Activated T-helper 1 cell treated with anti-CD3 and anti-CD28 coated beads, Interleukin-12 subunit alpha, Interleukin-12 subunit beta, Interleukin-2, Interleukin-4 antibody, amounts not matched to agents 30 ng/mL and 10 ng/mL and 1 ng/mL, durations not matched to agents 14 hours and 24 hours and 36 hours (primary cell): ENCODE measurements around the gene TTC28. TPM values are rescaled to one million over a fixed set of nuclear protein-coding genes. Genes with fewer than 3 reads are reported as not detected.
"Not testable (repeated sequence)": the region's sequence is repeated elsewhere in the genome, so short reads cannot be mapped to it uniquely, and the experiment has no call there.

Experiments
- DNase-seq: peaks from one replicate; pipeline ENCODE4 v3.0.0; 2021; ENCODE audit warnings: low spot score
- H3K27ac Mint-ChIP-seq: one replicate; pipeline ENCODE4 v1.8.0; 2021; ENCODE audit warnings: mild to moderate bottlenecking, mixed read lengths
- H3K27me3 Mint-ChIP-seq: one replicate; pipeline ENCODE4 v1.8.0; 2022; ENCODE audit warnings: mild to moderate bottlenecking, moderate library complexity, mixed read lengths; ENCODE audit not compliant: insufficient read depth
- H3K36me3 Mint-ChIP-seq: one replicate; pipeline ENCODE4 v1.8.0; 2021; ENCODE audit warnings: low read depth, mixed read lengths
- H3K4me1 Mint-ChIP-seq: one replicate; pipeline ENCODE4 v1.8.0; 2021; ENCODE audit warnings: low read depth, mixed read lengths
- H3K4me3 Mint-ChIP-seq: one replicate; pipeline ENCODE4 v1.8.0; 2021; ENCODE audit warnings: mild to moderate bottlenecking, moderate library complexity, mixed read lengths
- H3K9me3 Mint-ChIP-seq: one replicate; pipeline ENCODE4 v1.8.0; 2021; ENCODE audit warnings: mixed read lengths
- intact Hi-C: fragments of 100-400 bp; cut with micrococcal nuclease; formaldehyde crosslinking; loops from one replicate; pipeline ENCODE4 v1.15.1; 2024
- total RNA-seq: library from RNA; stranded (reverse); gene quantifications from 2 replicates; pipeline ENCODE4 v1.2.3, GENCODE V29; 2022

The TTC28 gene
- total RNA-seq, 1 donor from 2014 or later = 2.4 TPM

DNA sequence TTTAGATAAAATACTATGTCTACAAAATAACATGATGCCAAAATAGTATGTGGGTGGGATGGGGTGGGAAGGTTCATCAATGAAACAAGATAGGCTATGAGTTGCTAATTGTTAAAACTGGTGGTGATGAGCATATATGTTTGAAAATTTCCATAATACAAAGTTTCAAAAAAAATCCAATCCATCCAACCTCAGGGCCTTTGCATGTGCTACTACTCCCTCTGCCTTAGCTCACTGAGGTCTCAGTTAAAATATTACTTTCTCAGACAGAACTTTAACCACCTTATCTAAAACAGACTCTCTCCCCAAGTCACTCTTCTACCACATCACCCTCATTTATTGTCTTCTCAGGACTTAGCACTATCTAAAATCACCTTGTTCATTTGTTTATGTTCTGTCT lies 201.1 kb downstream of the TTC28 start:
- no peak for DNase-seq
- Mint-ChIP-seq H3K4me3 (no peak overlapping the region), H3K27ac (no peak overlapping the region), H3K9me3 (no peaks in the 10 kb centered on the region), H3K27me3 (peaks cover 20% of the 10 kb centered on the region), H3K36me3 (no peaks in the 10 kb centered on the region), H3K4me1 (no peaks in the 10 kb centered on the region)
- intact Hi-C loops = no loop called here

DNA sequence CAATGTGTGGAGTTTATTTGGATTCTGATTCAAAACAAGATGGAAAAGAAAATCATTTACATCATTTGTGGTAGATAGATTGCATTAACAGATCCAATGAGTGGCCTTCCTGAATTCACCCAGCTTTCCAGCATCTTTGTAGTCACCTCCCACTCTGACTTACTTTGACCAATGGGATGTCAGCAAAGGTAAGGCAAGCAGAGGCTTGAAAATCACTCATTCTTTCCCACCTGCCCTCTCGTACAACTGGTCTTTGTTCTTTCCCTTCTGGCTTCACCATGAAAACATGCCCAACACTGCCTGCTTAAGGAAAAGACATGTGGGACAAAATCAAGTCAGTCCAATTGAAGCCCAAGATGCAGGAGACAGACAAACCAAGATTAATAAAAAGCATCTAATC lies 202.1 kb downstream of the TTC28 start:
- no peak overlapping the region for H3K4me3 Mint-ChIP-seq
- H3K9me3 Mint-ChIP-seq = no peaks in the 10 kb centered on the region
- no peak for DNase-seq
- no peaks in the 10 kb centered on the region for H3K36me3 Mint-ChIP-seq
- intact Hi-C loops = no loop called here
- H3K27me3 Mint-ChIP-seq = peaks cover 23% of the 10 kb centered on the region
- no peaks in the 10 kb centered on the region for H3K4me1 Mint-ChIP-seq
- H3K27ac Mint-ChIP-seq = no peak overlapping the region

DNA sequence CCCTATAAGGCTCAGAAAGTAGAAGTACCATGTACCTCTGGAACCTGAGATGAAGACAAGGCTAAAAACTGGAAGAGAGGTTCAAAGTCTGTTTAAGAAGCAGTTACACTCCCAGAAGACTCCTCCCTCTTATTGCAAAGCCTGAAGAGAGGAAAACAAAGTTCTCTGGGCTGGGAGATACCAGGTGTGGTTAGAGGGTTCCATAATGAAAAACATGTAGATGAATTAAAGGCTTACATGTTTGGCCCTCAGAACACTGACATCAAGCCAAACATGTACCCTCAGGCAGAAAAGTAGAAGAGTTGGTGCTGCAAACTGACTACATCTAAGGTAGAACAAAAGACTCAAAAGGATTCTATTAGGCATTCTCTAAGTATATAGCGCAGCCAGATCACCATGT lies 205.3 kb downstream of the TTC28 start:
- intact Hi-C loops = no loop called here
- H3K36me3 Mint-ChIP-seq = no peaks in the 10 kb centered on the region
- H3K27me3 Mint-ChIP-seq = peaks cover 20% of the 10 kb centered on the region
- H3K27ac Mint-ChIP-seq = no peak overlapping the region
- H3K9me3 Mint-ChIP-seq = no peaks in the 10 kb centered on the region
- no peaks in the 10 kb centered on the region for H3K4me1 Mint-ChIP-seq
- no peak for DNase-seq
- no peak overlapping the region for H3K4me3 Mint-ChIP-seq

DNA sequence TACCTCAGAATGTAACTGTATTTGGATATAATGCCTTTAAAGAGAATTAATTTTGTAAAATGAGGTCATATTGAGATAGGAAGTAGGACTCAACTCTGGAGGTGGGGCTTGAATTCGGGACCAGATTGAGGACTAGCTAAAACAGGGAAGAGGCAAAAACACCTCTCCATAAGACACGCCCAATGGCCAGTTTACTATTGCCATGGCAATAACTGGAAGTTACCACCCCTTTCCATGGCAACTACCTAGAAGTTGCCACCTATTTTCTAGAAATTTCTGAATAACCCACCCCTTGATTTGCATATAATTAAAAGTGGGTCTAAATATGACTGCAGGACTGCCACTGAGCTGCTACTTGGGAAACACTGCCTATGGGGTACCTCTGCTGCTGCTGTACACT lies 206.4 kb downstream of the TTC28 start:
- Mint-ChIP-seq H3K4me3 (no peak overlapping the region), H3K27me3 (peaks cover 20% of the 10 kb centered on the region), H3K27ac (no peak overlapping the region), H3K9me3 (no peaks in the 10 kb centered on the region), H3K36me3 (no peaks in the 10 kb centered on the region), H3K4me1 (no peaks in the 10 kb centered on the region)
- intact Hi-C loops = no loop called here
- DNase-seq = no peak

DNA sequence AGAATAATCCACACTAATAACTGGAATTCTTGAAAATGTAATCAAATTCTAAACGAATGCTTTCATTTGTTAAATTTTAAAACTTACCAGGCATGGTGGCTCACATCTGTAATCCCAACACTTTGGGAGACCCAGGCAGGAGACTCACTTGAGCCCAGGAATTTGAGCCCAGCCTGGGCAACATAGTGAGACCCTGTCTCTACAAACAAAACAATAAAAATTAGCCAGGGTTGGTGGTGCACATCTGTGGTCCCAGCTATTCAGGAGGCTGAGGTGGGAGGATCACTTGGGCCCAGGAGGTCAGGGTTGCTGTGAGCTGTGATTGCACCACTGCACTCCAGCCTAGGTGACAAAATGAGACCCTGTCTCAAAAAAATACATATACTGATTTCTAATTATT lies 212.6 kb downstream of the TTC28 start:
- H3K4me1 Mint-ChIP-seq, H3K36me3 Mint-ChIP-seq, intact Hi-C loops, H3K27ac Mint-ChIP-seq, H3K27me3 Mint-ChIP-seq, H3K9me3 Mint-ChIP-seq, DNase-seq, H3K4me3 Mint-ChIP-seq: not testable (repeated sequence)

DNA sequence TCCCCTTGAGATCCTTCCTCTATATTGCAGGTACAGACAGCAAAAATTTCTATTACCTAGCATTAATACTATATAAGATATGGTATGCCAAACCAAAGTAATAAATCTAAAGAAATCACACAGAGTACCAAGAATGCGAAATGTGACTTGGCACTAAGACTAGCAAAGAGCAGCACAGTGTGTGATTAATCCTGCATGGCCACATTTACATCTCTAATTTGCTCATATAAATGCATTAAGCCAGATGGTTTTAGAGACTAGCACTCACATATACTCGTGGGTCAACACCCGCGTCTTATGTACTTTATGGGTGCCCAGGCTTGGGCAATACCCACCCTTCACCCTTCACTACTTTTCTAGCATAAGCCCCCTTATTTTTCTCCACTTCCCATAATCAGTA lies 213.2 kb downstream of the TTC28 start:
- no peaks in the 10 kb centered on the region for H3K36me3 Mint-ChIP-seq
- DNase-seq = no peak
- no peaks in the 10 kb centered on the region for H3K9me3 Mint-ChIP-seq
- H3K27me3 Mint-ChIP-seq = peaks cover 5% of the 10 kb centered on the region
- no peak overlapping the region for H3K27ac Mint-ChIP-seq
- intact Hi-C loops = no loop called here
- no peak overlapping the region for H3K4me3 Mint-ChIP-seq
- H3K4me1 Mint-ChIP-seq = no peaks in the 10 kb centered on the region

DNA sequence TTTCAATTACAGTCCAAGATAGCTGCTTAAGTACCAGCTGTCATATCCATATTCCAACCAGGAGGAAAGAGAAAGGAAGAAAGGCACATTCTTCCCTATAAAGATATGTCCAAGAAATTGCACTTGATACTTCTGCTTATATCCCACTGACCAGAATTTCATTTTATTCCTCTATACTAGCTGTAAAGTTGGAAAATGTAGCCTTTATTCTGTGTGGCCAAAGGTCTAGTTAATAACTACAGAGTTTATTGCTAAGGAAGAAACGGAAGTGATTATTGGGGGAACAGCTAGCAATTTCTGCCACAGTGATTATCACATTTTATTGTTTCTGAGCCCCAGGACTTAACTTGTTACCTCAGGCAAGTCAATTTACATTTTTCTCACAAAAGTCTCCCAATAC lies 213.8 kb downstream of the TTC28 start:
- Mint-ChIP-seq H3K4me1 (no peaks in the 10 kb centered on the region), H3K27me3 (peaks cover 5% of the 10 kb centered on the region), H3K36me3 (no peaks in the 10 kb centered on the region), H3K27ac (no peak overlapping the region), H3K4me3 (no peak overlapping the region), H3K9me3 (no peaks in the 10 kb centered on the region)
- intact Hi-C loops = no loop called here
- no peak for DNase-seq

DNA sequence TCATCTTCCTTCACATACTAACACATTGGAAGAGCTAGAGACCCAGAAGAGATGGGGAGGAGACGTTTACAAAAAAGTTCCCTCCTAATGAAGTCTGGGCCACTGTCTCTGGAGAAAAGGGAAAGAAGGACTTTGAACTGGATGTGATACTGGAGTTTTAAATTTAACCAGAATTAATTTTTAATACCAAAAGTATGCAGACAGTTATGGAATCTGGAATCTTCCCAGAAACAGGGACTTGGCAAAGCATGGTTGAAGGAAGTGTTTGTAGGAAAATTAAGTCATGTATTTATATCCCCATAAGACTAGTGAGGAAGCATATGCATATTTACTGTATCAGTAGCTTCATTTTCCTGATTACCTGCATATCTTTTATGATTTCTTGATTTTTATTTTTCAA lies 215.5 kb downstream of the TTC28 start:
- intact Hi-C loops = no loop called here
- no peaks in the 10 kb centered on the region for H3K4me1 Mint-ChIP-seq
- no peaks in the 10 kb centered on the region for H3K36me3 Mint-ChIP-seq
- no peaks in the 10 kb centered on the region for H3K9me3 Mint-ChIP-seq
- no peak overlapping the region for H3K27ac Mint-ChIP-seq
- H3K27me3 Mint-ChIP-seq = peaks cover 5% of the 10 kb centered on the region
- DNase-seq = no peak
- H3K4me3 Mint-ChIP-seq = no peak overlapping the region

DNA sequence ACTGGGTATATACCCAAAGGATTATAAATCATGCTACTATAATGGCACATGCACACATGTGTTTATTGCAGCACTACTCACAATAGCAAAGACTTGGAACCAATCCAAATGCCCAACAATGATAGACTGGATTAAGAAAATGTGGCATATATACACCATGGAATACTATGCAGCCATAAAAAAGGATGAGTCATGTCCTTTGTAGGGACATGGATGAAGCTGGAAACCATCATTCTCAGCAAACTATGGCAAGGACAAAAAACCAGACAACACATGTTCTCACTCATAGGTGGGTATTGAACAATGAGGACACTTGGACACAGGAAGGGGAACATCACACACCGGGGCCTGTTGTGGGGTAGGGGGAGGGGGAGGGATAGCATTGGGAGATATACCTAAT lies 216.2 kb downstream of the TTC28 start:
- H3K9me3 Mint-ChIP-seq, H3K4me1 Mint-ChIP-seq, DNase-seq, intact Hi-C loops, H3K4me3 Mint-ChIP-seq, H3K27me3 Mint-ChIP-seq, H3K27ac Mint-ChIP-seq, H3K36me3 Mint-ChIP-seq: not testable (repeated sequence)

DNA sequence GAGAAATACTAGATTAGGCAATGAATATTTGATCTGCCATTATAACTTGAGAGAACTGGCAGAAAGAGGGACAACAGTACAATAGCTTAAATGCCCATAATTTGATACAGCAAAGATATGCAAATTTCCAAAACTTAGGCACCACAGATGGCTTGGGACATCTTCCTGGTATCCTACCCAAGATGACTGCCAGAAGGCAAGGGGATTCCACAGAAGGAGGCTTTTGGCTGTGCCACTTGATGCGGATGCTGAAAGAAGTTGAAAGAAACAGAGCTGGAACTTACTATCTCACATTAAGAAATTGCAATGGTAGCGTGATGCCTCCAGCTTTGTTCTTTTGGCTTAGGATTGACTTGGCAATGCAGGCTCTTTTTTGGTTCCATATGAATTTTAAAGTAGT lies 216.7 kb downstream of the TTC28 start:
- Mint-ChIP-seq H3K27ac (no peak overlapping the region), H3K36me3 (no peaks in the 10 kb centered on the region), H3K4me1 (no peaks in the 10 kb centered on the region), H3K4me3 (no peak overlapping the region), H3K9me3 (no peaks in the 10 kb centered on the region), H3K27me3 (peaks cover 6% of the 10 kb centered on the region)
- intact Hi-C loops = no loop called here
- DNase-seq = no peak

DNA sequence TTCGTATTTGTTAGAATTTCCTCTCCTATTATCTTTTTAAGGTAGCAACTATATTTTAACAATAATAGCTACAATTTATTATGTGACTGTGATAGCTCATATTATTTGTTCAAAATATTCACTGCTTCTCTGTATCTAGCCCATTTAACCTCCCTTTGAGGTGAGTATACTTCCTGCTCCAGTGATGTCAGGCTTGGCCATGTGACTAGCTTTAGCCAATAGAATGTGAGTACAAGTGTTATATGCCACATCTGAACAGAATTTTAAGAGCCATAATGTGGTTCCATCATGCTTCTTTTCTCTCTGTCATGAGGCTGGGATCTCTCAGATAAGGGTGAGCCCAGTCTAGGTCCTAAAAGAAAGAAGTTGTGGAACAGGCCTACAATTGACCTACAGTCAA lies 217.6 kb downstream of the TTC28 start:
- H3K9me3 Mint-ChIP-seq = no peaks in the 10 kb centered on the region
- H3K36me3 Mint-ChIP-seq = no peaks in the 10 kb centered on the region
- DNase-seq = no peak
- no peak overlapping the region for H3K4me3 Mint-ChIP-seq
- peaks cover 7% of the 10 kb centered on the region for H3K27me3 Mint-ChIP-seq
- intact Hi-C loops = no loop called here
- H3K27ac Mint-ChIP-seq = no peak overlapping the region
- H3K4me1 Mint-ChIP-seq = no peaks in the 10 kb centered on the region

DNA sequence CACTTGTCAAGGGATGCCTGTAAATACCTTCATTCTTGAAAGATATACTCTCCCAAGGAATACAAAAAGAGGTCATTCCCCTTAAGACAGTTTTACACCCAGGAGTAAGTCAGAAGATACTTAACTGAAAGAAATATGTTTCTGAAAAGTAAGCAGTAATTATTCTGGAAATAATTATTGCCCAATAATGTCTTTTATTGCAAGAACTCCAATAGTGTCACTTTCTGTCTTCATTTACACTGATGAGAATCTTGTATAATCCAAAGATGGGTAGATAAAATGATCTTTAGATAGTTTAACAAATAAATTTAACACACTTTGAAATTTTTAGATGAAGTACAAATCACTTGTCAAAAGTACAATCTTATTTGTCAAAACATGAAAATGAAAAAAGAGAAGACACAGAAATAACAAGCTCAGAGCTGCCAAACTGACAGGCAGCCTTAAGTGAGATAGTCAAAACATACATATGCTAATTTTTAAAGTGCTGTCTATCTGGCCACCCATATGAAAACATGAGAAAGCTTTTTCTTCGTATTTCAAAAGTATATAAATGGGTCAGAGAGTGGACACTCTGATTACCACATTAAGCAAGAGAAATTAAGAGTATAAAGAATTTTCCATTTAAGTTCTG lies 225.1 kb downstream of the TTC28 start:
- Mint-ChIP-seq H3K4me3 (no peak overlapping the region), H3K36me3 (peaks cover 2% of the 10 kb centered on the region), H3K27ac (no peak overlapping the region), H3K4me1 (no peaks in the 10 kb centered on the region), H3K27me3 (peaks cover 18% of the 10 kb centered on the region), H3K9me3 (no peaks in the 10 kb centered on the region)
- no peak for DNase-seq
- intact Hi-C loops = no loop called here

DNA sequence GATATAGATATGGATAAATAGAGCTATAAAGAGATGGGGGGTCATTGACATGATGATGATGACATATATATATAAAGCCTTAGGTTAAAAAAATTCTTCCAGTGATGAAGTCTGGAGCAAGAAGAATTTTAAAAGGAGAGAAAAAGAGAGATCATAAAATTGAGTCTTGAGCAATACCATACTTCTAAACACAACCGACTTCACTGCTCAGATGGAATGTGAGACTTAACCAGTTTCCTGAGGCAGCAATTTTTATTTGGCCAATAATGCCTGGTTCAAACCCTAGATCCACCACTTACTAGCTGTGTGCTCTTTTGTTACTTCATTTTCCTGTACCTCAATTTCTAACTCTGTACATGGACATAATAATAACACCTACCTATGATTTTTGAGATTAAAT lies 229.5 kb downstream of the TTC28 start:
- Mint-ChIP-seq H3K4me1 (no peaks in the 10 kb centered on the region), H3K9me3 (no peaks in the 10 kb centered on the region), H3K4me3 (no peak overlapping the region), H3K27ac (no peak overlapping the region), H3K36me3 (peaks cover 2% of the 10 kb centered on the region), H3K27me3 (peaks cover 20% of the 10 kb centered on the region)
- intact Hi-C loops = no loop called here
- DNase-seq = no peak

DNA sequence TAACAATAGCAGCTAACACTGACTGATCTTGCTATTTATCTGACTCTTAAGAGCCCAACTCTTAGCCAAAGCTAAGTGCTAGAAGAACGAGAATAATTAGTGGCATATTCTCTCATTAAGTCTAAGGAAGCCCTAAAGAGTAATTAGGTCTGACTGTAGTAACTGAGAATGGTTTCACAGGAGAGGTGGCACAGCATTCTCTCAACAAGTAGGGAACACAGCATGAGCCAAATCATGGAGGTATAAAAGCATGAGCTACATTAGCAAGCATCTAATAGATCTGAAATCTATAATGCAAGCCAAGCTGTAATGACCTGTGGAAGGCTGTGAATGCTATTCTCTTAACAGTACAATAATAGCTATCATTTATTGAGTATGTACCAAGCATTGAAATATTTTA lies 230.6 kb downstream of the TTC28 start:
- no peak overlapping the region for H3K4me3 Mint-ChIP-seq
- H3K27ac Mint-ChIP-seq = no peak overlapping the region
- H3K9me3 Mint-ChIP-seq = no peaks in the 10 kb centered on the region
- DNase-seq = no peak
- peaks cover 2% of the 10 kb centered on the region for H3K36me3 Mint-ChIP-seq
- no peaks in the 10 kb centered on the region for H3K4me1 Mint-ChIP-seq
- peaks cover 20% of the 10 kb centered on the region for H3K27me3 Mint-ChIP-seq
- intact Hi-C loops = loop anchor here (10.0 kb wide), 2 partner anchors 146 to 324 kb away; no protein-coding TSS in a partner anchor
